Thyroid gland (tissue), 4 donors: ENCODE data around the gene RAB8B. TPM values are rescaled to one million over a fixed set of nuclear protein-coding genes. Genes with fewer than 3 reads are reported as not detected.

Source experiments
- DNase-seq, 2 donors: peaks; one replicate each; pipeline ENCODE4 v3.0.0-alpha.2; 2019
- H3K27ac ChIP-seq, 3 donors: fragments of 200-600 bp; sonication (generic); 1 replicate in 2 of 3; 2 replicates in 1 of 3; pipeline ENCODE4 v1.5.1; 2016 to 2019; ENCODE audit warnings: mild to moderate bottlenecking in 1 of 3, moderate library complexity in 1 of 3
- H3K27me3 ChIP-seq: fragments of 200-600 bp; sonication (generic); one replicate; pipeline ENCODE4 v1.5.1; 2019
- H3K36me3 ChIP-seq, 2 donors: fragments of 200-600 bp; sonication (generic); one replicate each; pipeline ENCODE4 v1.5.1; 2016 to 2019
- H3K4me1 ChIP-seq, 2 donors: fragments of 200-600 bp; sonication (generic); one replicate each; pipeline ENCODE4 v1.5.1; 2017 to 2019
- H3K4me3 ChIP-seq, 3 donors: fragments of 200-600 bp; sonication (generic); replicated peaks in 1 of 3; 1 replicate in 2 of 3; 2 replicates in 1 of 3; pipeline ENCODE4 v1.5.1; 2016; ENCODE audit warnings: mild to moderate bottlenecking in 1 of 3
- H3K9me3 ChIP-seq: fragments of 200-600 bp; sonication (generic); one replicate; pipeline ENCODE4 v1.5.1; 2017
- CTCF ChIP-seq, 6 experiments: fragments of 200-600 bp in 3 of 6; fragments of 450-650 bp in 3 of 6; sonication (generic) in 3 of 6; IDR thresholded peaks; one replicate each; pipeline ENCODE4 v1.5.1; 2016 to 2019; ENCODE audit warnings: antibody characterized with exemption in 6 of 6, mild to moderate bottlenecking in 2 of 6, inconsistent platforms in 1 of 6, moderate library complexity in 1 of 6
- POLR2A ChIP-seq, 2 donors: fragments of 450-650 bp; IDR thresholded peaks; one replicate each; pipeline ENCODE4 v1.6.1; 2017; ENCODE audit warnings: antibody characterized with exemption in 2 of 2, mild to moderate bottlenecking in 2 of 2, moderate library complexity in 1 of 2
- WGBS, 2 donors: methylation state at CpG; one replicate each; pipeline ENCODE4 v1.1.5; 2017; 5-methylcytosine and 5-hydroxymethylcytosine counted together
- intact Hi-C: fragments of 100-400 bp; cut with DNase I; formaldehyde crosslinking; loops from one replicate; pipeline ENCODE4 v1.15.1; 2023
- total RNA-seq, 4 donors: library from RNA; depleted of rRNA; stranded (reverse); fragments of >200 nt; gene quantifications; one replicate each; pipeline ENCODE4 v1.2.3, GENCODE V29; 2016

RAB8B gene
- total RNA-seq, 4 donors from 2014 or later, result 17.6 to 36.0 (median 22.1) TPM

GRCh38 chr15:63197626-63198025 is 8.2 kb downstream of the RAB8B start:
- WGBS, 2 donors, result 96 to 100% methylated on average over 1 of the region's 1 CpG
- no peak for DNase-seq
- Histone ChIP-seq H3K4me1 (peaks cover 0 to 26% of the 10 kb centered on the region in 2 donors), H3K9me3 (no peaks in the 10 kb centered on the region), H3K4me3 (no peak overlapping the region), H3K27ac (no peak overlapping the region), H3K27me3 (no peaks in the 10 kb centered on the region), H3K36me3 (no peaks in the 10 kb centered on the region)
- intact Hi-C loops, result no loop called here
- TF ChIP-seq POLR2A (IDR thresholded peaks at IDR 0.05) (no peak), CTCF (IDR thresholded peaks at IDR 0.05) (no peak)

GRCh38 chr15:63198371-63199250 is 9.2 kb downstream of the RAB8B start:
- TF ChIP-seq POLR2A (IDR thresholded peaks at IDR 0.05) (no peak), CTCF (IDR thresholded peaks at IDR 0.05) (no peak)
- Histone ChIP-seq H3K36me3 (no peaks in the 10 kb centered on the region), H3K27ac (no peak overlapping the region), H3K4me3 (no peak overlapping the region), H3K27me3 (no peaks in the 10 kb centered on the region), H3K4me1 (peaks cover 0 to 21% of the 10 kb centered on the region in 2 donors), H3K9me3 (no peaks in the 10 kb centered on the region)
- 85 to 86% methylated on average over 8 of the region's 8 CpGs for WGBS, 2 donors
- intact Hi-C loops, result no loop called here
- no peak for DNase-seq

GRCh38 chr15:63200464-63201249 is 11.3 kb downstream of the RAB8B start:
- peaks cover 4 to 11% of the 10 kb centered on the region in 2 donors for H3K4me1 ChIP-seq
- WGBS, 2 donors, result 92 to 96% methylated on average over 5 of the region's 5 CpGs

GRCh38 chr15:63202861-63203260 is 13.5 kb downstream of the RAB8B start:
- no peak overlapping the region for H3K27ac ChIP-seq
- no peaks in the 10 kb centered on the region for H3K27me3 ChIP-seq
- TF ChIP-seq POLR2A (IDR thresholded peaks at IDR 0.05) (no peak), CTCF (IDR thresholded peaks at IDR 0.05) (no peak)
- peaks cover 4 to 7% of the 10 kb centered on the region in 2 donors for H3K4me1 ChIP-seq
- no peaks in the 10 kb centered on the region for H3K36me3 ChIP-seq
- no peak for DNase-seq
- no peaks in the 10 kb centered on the region for H3K9me3 ChIP-seq
- intact Hi-C loops, result no loop called here
- no peak overlapping the region for H3K4me3 ChIP-seq
- 69 to 79% methylated on average over 5 of the region's 5 CpGs for WGBS, 2 donors

More at GRCh38 chr15:63200464-63201249, 11.3 kb downstream of the RAB8B start:
- H3K9me3 ChIP-seq, result no peaks in the 10 kb centered on the region
- no peaks in the 10 kb centered on the region for H3K27me3 ChIP-seq
- no peak for DNase-seq
- TF ChIP-seq POLR2A (IDR thresholded peaks at IDR 0.05) (no peak), CTCF (IDR thresholded peaks at IDR 0.05) (no peak)
- intact Hi-C loops, result no loop called here
- no peaks in the 10 kb centered on the region for H3K36me3 ChIP-seq
- H3K27ac ChIP-seq, result no peak overlapping the region
- H3K4me3 ChIP-seq, result no peak overlapping the region
